IMR-90 (cell line): ENCODE data around the gene ZMYM2. TPM values are rescaled to one million over a fixed set of nuclear protein-coding genes. Genes with fewer than 3 reads are reported as not detected.

Experiments used
- ATAC-seq: fragments of 200-7000 bp; cut with Tn5 transposase; 2 replicates; pipeline ENCODE4 v1.9.1; 2020; ENCODE audit warnings: low read depth, mild to moderate bottlenecking, moderate library complexity
- BruUV-seq: library from RNA; stranded (reverse); fragments of 400-500 nt; replicated peaks from 2 replicates; lab custom pipeline; 2021; lab: Mats Ljungman, UMichigan
- CTCF ChIA-PET: fragments of 300-600 bp; formaldehyde crosslinking; extraction: SDS; loops from one replicate; lab custom pipeline; 2021; ENCODE audit warnings: antibody characterized with exemption; lab: Yijun Ruan, JAX
- POLR2A ChIA-PET: fragments of 300-600 bp; sonication (Branson Sonifier 250); formaldehyde crosslinking; loops from one replicate; lab custom pipeline; 2022; ENCODE audit warnings: antibody characterized with exemption; ENCODE audit not compliant: unreplicated experiment; lab: Charles Lee
- DNase-seq: peaks from one replicate; pipeline ENCODE4 v3.0.0; 2013
- H2AFZ ChIP-seq: replicated peaks from 2 replicates; pipeline ENCODE3; 2013; ENCODE audit warnings: low read length, mild to moderate bottlenecking; ENCODE audit not compliant: poor library complexity
- H2AK5ac ChIP-seq: 2 replicates; pipeline ENCODE4 v1.6.1; 2013; ENCODE audit warnings: low read depth, low read length, inconsistent platforms
- H2AK9ac ChIP-seq: replicated peaks from 2 replicates; pipeline ENCODE3; 2013; ENCODE audit warnings: mild to moderate bottlenecking, low read depth, low read length, moderate library complexity; ENCODE audit not compliant: poor library complexity
- H2BK120ac ChIP-seq: 2 replicates; pipeline ENCODE4 v1.6.1; 2013; ENCODE audit warnings: low read depth, low read length, inconsistent platforms
- H2BK15ac ChIP-seq: 3 replicates; pipeline ENCODE4 v1.6.1; 2013; ENCODE audit warnings: low read depth, low read length, inconsistent platforms
- H2BK20ac ChIP-seq: 2 replicates; pipeline ENCODE4 v1.6.1; 2013; ENCODE audit warnings: low read depth, mild to moderate bottlenecking, inconsistent platforms, low read length, moderate library complexity
- H2BK5ac ChIP-seq: 2 replicates; pipeline ENCODE4 v1.6.1; 2013; ENCODE audit warnings: mild to moderate bottlenecking, low read depth, low read length, inconsistent platforms; ENCODE audit not compliant: poor library complexity, severe bottlenecking
- H3K14ac ChIP-seq: replicated peaks from 2 replicates; pipeline ENCODE4 v1.6.1; 2013; ENCODE audit warnings: low read depth, low read length, inconsistent platforms
- H3K18ac ChIP-seq: 2 replicates; pipeline ENCODE4 v1.6.1; 2013; ENCODE audit warnings: low read depth, low read length, control low read depth
- H3K23ac ChIP-seq: 2 replicates; pipeline ENCODE4 v1.6.1; 2013; ENCODE audit warnings: low read depth, low read length, inconsistent platforms
- H3K27ac ChIP-seq: 2 replicates; pipeline ENCODE4 v1.5.1; 2013; ENCODE audit warnings: mild to moderate bottlenecking, control low read depth, low read length; ENCODE audit not compliant: insufficient read depth
- H3K27me3 ChIP-seq: 2 replicates; pipeline ENCODE4 v1.6.1; 2013; ENCODE audit warnings: low read length; ENCODE audit not compliant: control insufficient read depth, insufficient read depth
- H3K36me3 ChIP-seq: 2 replicates; pipeline ENCODE4 v1.6.1; 2013; ENCODE audit warnings: low read length, mixed read lengths; ENCODE audit not compliant: control insufficient read depth, insufficient read depth
- H3K4ac ChIP-seq: 2 replicates; pipeline ENCODE4 v1.6.1; 2013; ENCODE audit warnings: low read depth, low read length, inconsistent platforms
- H3K4me1 ChIP-seq: 2 replicates; pipeline ENCODE4 v1.6.1; 2013; ENCODE audit warnings: low read length, mixed read lengths; ENCODE audit not compliant: control insufficient read depth, insufficient read depth
- H3K4me2 ChIP-seq: 2 replicates; pipeline ENCODE4 v1.6.1; 2013; ENCODE audit warnings: low read depth, mild to moderate bottlenecking, control low read depth, low read length, moderate library complexity
- H3K4me3 ChIP-seq: 2 replicates; pipeline ENCODE4 v1.5.1; 2013; ENCODE audit warnings: low read depth, mild to moderate bottlenecking, control low read depth, low read length, moderate library complexity; ENCODE audit not compliant: insufficient read depth
- H3K56ac ChIP-seq: 2 replicates; pipeline ENCODE4 v1.6.1; 2013; ENCODE audit warnings: low read length, inconsistent platforms; ENCODE audit not compliant: insufficient read depth; ENCODE audit errors: extremely low read depth
- H3K79me1 ChIP-seq, 2 experiments: 2 replicates each; pipeline ENCODE4 v1.6.1; 2013; ENCODE audit warnings: low read length in 2 of 2, inconsistent platforms in 1 of 2, low read depth in 1 of 2
- H3K9ac ChIP-seq: 2 replicates; pipeline ENCODE4 v1.6.1; 2013; ENCODE audit warnings: low read depth, low read length, control low read depth
- H3K9me1 ChIP-seq: 2 replicates; pipeline ENCODE4 v1.6.1; 2013; ENCODE audit warnings: low read length, inconsistent platforms; ENCODE audit not compliant: insufficient read depth
- H3K9me3 ChIP-seq: 2 replicates; pipeline ENCODE4 v1.6.1; 2013; ENCODE audit warnings: low read length; ENCODE audit not compliant: control insufficient read depth, insufficient read depth
- H4K20me1 ChIP-seq: 2 replicates; pipeline ENCODE4 v1.6.1; 2013; ENCODE audit warnings: low read length, inconsistent platforms; ENCODE audit not compliant: insufficient read depth
- H4K5ac ChIP-seq: 2 replicates; pipeline ENCODE4 v1.6.1; 2013; ENCODE audit warnings: mild to moderate bottlenecking, low read depth, low read length, control low read depth
- H4K8ac ChIP-seq, 2 experiments: 2 replicates each; pipeline ENCODE4 v1.6.1; 2013; ENCODE audit warnings: low read depth in 2 of 2, low read length in 2 of 2, control low read depth in 1 of 2, inconsistent platforms in 1 of 2
- H4K91ac ChIP-seq: 2 replicates; pipeline ENCODE4 v1.6.1; 2013; ENCODE audit warnings: low read depth, low read length, inconsistent platforms; ENCODE audit not compliant: insufficient read depth
- USF2 ChIP-seq: fragments of 150-350 bp; IDR thresholded peaks from 2 replicates; pipeline ENCODE4 v1.6.1; 2017; ENCODE audit warnings: mild to moderate bottlenecking, antibody characterized with exemption, low read length, low read depth
- WGBS, 2 experiments: methylation state at CpG; one replicate each; pipeline versions ENCODE4 v1.1.5 to v1.1.7; 2013; ENCODE audit warnings: missing lambda C conversion rate in 2 of 2; ENCODE audit not compliant: insufficient read length in 1 of 2; ENCODE audit errors: extremely low coverage in 2 of 2; 5-methylcytosine and 5-hydroxymethylcytosine counted together
- dilution Hi-C: fragments of 300-500 bp; cut with HindIII; formaldehyde crosslinking; loops from one replicate; pipeline ENCODE4 v1.14.3; 2018; ENCODE audit warnings: low sequenced_read_pairs; ENCODE audit not compliant: unreplicated experiment
- in situ Hi-C: fragments of 300-500 bp; cut with MboI; formaldehyde crosslinking; loops from 3 replicates; pipeline ENCODE4 v1.14.3; 2019; ENCODE audit warnings: low sequenced_read_pairs, inconsistent platforms, mixed read lengths
- intact Hi-C: fragments of 100-400 bp; cut with micrococcal nuclease; formaldehyde crosslinking; loops from 2 replicates; pipeline ENCODE4 v1.10.0; 2022
- polyA plus RNA-seq, 3 experiments: library from polyadenylated mRNA; depleted of rRNA; stranded (reverse); fragments of >200 nt; gene quantifications; 2 replicates each; pipeline ENCODE4 v1.2.3, GENCODE V29; 2012; ENCODE audit warnings: low replicate concordance in 1 of 3
- total RNA-seq: library from RNA; depleted of rRNA; stranded (reverse); fragments of >200 nt; gene quantifications from 2 replicates; pipeline ENCODE4 v1.2.3, GENCODE V29; 2012
- TF ChIP-seq, protein P1 (sequence below): fragments of 150-350 bp; IDR thresholded peaks from 2 replicates; pipeline ENCODE4 v1.6.1; 2016; ENCODE audit warnings: low read depth, mild to moderate bottlenecking, low read length, moderate library complexity, borderline replicate concordance

Gene ZMYM2
- total and polyA plus RNA-seq, 2 of the 4 experiments (the other 2 are of a cell fraction) = 15.7 to 51.1 TPM

DNA sequence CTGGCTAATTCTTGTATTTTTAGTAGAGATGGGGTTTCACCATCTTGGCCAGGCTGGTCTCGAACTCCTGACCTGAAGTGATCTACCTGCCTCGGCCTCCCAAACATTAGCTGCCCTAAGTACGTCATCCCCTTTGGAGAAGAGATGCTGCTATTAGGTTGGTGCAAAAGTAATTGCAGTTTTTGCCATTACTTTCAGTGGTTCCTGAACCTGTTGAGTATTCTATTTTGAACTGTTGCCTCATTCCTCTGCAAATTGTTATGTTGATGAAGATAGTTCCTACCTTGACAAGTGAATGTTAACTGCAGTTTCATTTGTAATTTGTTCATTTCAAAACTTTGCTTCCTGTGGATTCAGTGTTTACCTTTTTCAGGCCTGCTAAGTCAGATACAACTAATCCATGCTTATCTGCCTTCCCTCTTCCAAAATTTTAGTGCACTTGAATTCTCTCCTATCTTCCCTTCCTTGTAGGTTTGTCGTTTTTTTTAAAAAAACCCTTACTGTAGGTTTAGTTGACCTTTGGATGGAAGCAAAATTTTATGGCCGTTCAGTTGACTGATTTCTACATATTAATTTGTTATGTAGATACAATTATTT, 24.0 kb downstream of the ZMYM2 start:
- Histone ChIP-seq H3K27ac (no peak overlapping the region), H3K14ac (no peak overlapping the region), H4K91ac (no peak overlapping the region), H3K23ac (no peak overlapping the region), H3K4me3 (no peak overlapping the region), H3K79me1 (peaks cover 42 to 49% of the 10 kb centered on the region in 2 experiments), H3K9ac (no peak overlapping the region), H4K8ac (no peak overlapping the region), H2AFZ (no peak overlapping the region), H3K9me3 (peaks cover 2% of the 10 kb centered on the region; the same call in 1 of the 2 replicates), H3K18ac (no peak overlapping the region), H3K27me3 (no peaks in the 10 kb centered on the region), H2BK120ac (no peak overlapping the region), H4K20me1 (peaks cover 45% of the 10 kb centered on the region), H2AK9ac (no peak overlapping the region), H3K4me1 (peaks cover 4% of the 10 kb centered on the region), H2AK5ac (no peak overlapping the region), H3K9me1 (peaks cover 4% of the 10 kb centered on the region; the same call in 1 of the 2 replicates), H3K4me2 (no peak overlapping the region), H2BK5ac (no peak overlapping the region), H4K5ac (no peak overlapping the region), H2BK20ac (no peak overlapping the region), H3K36me3 (peaks cover 20% of the 10 kb centered on the region), H3K56ac (no peak overlapping the region), H3K4ac (no peak overlapping the region), H2BK15ac (no peak overlapping the region)
- no peak for TF ChIP-seq USF2
- TF ChIP-seq, protein P1, sequence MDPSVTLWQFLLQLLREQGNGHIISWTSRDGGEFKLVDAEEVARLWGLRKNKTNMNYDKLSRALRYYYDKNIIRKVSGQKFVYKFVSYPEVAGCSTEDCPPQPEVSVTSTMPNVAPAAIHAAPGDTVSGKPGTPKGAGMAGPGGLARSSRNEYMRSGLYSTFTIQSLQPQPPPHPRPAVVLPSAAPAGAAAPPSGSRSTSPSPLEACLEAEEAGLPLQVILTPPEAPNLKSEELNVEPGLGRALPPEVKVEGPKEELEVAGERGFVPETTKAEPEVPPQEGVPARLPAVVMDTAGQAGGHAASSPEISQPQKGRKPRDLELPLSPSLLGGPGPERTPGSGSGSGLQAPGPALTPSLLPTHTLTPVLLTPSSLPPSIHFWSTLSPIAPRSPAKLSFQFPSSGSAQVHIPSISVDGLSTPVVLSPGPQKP = no peak
- WGBS, 2 experiments = no CpG with 5 or more reads among the region's 5 CpGs
- DNase-seq (no peak), ATAC-seq (no peak)
- no TSS peak for BruUV-seq
- POLR2A ChIA-PET = no interaction called here
- dilution Hi-C loops (no loop called here), in situ Hi-C loops (loop anchor here (25.0 kb wide), 1 partner anchor 320 kb away; no protein-coding TSS in a partner anchor), intact Hi-C loops (no loop called here)
- CTCF ChIA-PET = no interaction called here
